ENCODE measurements around the gene FOXO6. TPM values are rescaled to one million over a fixed set of nuclear protein-coding genes. Genes with fewer than 3 reads are reported as not detected.

FOXO6 gene
- total RNA-seq, 6 experiments from 2014 or later: 0.12 to 0.55 (median 0.54) TPM; not detected in 3

DNA sequence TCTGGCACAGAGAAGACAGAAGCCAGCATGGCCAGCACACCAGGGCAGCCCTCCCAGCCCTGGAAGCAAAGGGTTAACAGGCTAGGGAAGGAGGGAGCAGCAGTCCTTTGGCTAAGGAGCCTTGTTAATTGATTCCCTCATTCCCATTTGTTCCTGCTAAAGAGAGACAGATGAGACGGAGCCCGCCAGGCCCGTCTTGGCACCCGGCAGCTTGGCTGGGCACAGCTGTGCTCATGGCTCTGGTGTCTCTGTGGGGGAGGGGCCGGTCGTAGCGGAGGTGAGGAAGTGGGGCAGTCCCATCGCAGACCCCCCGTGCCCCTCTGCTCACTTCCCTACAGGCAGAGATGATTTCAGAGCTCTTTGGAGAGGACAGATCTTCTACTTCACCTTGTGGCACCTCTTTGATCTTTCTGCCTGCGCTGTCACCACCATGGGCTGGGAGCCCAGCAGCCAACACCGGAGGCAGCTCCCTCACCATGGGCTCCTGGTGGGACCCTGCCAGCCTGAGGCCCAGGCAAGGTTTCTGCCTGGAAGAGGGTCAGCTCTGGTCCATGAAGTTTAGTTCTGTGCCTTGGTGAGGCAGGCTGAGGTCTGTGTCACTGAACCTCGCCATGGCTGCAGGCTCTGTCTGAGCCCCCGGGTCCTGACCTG is 38.0 kb downstream of the FOXO6 start:
- H3K27ac ChIP-seq: no peak overlapping the region
- ATAC-seq (no peak), DNase-seq (no peak)

DNA sequence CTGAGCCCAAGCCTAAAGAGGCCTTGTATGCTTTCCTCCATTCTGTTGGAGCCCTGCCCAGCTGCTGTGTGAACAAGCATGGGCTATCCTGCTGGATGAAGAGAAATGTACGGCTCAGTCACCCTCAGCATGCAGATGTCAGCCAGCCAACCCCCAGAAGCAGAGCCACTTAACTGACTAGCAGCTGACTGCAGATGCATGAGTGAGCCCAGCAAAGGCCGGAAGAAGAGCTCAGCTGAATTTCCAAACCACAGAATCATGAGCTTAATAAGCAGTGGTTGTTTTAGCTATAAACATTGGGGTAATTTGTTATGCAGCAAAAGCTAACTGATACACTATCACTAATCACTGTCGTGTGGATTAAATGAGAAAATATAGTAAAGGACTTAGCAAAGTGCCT is 39.0 kb downstream of the FOXO6 start:
- DNase-seq: no peak
- Histone ChIP-seq H3K9me3 (no peaks in the 10 kb centered on the region), H3K36me3 (no peaks in the 10 kb centered on the region), H3K4me1 (no peaks in the 10 kb centered on the region), H3K27ac (no peak overlapping the region), H3K27me3 (no peaks in the 10 kb centered on the region), H3K4me3 (no peak overlapping the region)
- TF ChIP-seq, protein P1, sequence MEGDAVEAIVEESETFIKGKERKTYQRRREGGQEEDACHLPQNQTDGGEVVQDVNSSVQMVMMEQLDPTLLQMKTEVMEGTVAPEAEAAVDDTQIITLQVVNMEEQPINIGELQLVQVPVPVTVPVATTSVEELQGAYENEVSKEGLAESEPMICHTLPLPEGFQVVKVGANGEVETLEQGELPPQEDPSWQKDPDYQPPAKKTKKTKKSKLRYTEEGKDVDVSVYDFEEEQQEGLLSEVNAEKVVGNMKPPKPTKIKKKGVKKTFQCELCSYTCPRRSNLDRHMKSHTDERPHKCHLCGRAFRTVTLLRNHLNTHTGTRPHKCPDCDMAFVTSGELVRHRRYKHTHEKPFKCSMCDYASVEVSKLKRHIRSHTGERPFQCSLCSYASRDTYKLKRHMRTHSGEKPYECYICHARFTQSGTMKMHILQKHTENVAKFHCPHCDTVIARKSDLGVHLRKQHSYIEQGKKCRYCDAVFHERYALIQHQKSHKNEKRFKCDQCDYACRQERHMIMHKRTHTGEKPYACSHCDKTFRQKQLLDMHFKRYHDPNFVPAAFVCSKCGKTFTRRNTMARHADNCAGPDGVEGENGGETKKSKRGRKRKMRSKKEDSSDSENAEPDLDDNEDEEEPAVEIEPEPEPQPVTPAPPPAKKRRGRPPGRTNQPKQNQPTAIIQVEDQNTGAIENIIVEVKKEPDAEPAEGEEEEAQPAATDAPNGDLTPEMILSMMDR (IDR thresholded peaks at IDR 0.05): no peak
- no peak for TF ChIP-seq POLR2A (IDR thresholded peaks at IDR 0.05)
- 85% methylated on average over 2 of the region's 3 CpGs for WGBS (ENCODE audit: insufficient coverage, low coverage, low lambda C conversion rate, missing lambda C conversion rate)
- intact Hi-C loops (cut with DNase I): no loop called here
- ATAC-seq: no peak

More for the DNA sequence above, 38.0 kb downstream of the FOXO6 start:
- Histone ChIP-seq H3K4me1 (no peaks in the 10 kb centered on the region), H3K4me3 (no peak overlapping the region), H3K9me3 (no peaks in the 10 kb centered on the region), H3K27me3 (no peaks in the 10 kb centered on the region), H3K36me3 (no peaks in the 10 kb centered on the region)
- WGBS (ENCODE audit: insufficient coverage, low coverage, low lambda C conversion rate, missing lambda C conversion rate): 14% methylated on average over 5 of the region's 13 CpGs
- TF ChIP-seq, protein P1 (IDR thresholded peaks at IDR 0.05): no peak
- TF ChIP-seq POLR2A (IDR thresholded peaks at IDR 0.05): no peak
- intact Hi-C loops (cut with DNase I): no loop called here

DNA sequence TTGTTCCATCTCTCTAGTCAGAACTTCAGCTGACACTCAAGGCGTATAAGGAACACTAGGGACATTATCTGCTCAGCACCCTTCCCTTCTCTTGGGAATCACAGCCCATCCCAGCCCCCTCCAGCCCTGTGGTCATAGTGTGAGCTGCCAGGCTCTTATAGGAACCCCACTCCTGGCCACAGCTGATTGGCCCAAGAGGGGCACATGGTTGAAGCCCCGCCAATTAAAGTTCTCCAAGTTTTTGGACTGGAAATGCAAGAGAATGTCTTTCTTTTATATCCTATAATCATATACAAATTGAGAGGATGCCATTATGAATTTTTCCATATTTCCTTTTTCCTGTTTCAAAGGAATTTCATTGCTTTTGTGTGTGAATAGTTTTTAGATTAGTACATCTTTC is 40.7 kb downstream of the FOXO6 start:
- H3K27me3 ChIP-seq: no peaks in the 10 kb centered on the region
- DNase-seq (no peak), ATAC-seq (no peak)
- no peak overlapping the region for H3K27ac ChIP-seq
- H3K4me3 ChIP-seq: no peak overlapping the region
- 80% methylated on average over 2 of the region's 2 CpGs for WGBS (ENCODE audit: insufficient coverage, low coverage, low lambda C conversion rate, missing lambda C conversion rate)
- H3K9me3 ChIP-seq: no peaks in the 10 kb centered on the region
- no peaks in the 10 kb centered on the region for H3K4me1 ChIP-seq
- intact Hi-C loops (cut with DNase I): no loop called here
- no peaks in the 10 kb centered on the region for H3K36me3 ChIP-seq
- TF ChIP-seq POLR2A (IDR thresholded peaks at IDR 0.05): no peak
- TF ChIP-seq, protein P1 (IDR thresholded peaks at IDR 0.05): no peak

DNA sequence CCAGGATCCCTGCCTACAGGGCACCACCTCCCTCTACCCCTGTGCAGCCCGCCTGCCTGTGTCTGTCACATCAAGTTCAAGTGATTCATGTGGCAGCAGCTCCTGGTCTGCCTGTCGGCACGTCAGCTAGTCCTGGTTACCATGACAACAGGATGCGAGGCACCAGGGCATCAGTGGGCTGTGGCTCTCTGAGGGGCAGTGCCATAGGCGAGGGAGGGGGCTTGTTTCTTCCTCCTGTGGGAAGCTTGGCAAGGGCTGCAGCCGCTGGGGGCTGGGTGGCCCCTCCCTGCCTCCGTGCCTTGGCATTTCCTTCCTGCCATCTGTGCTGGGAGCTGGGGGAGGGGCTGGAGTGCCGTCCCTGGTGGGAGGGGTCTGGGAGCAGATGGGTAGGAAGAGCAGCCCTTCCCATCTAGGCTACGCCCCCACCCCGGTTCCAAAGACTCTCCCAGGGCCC is 43.1 kb downstream of the FOXO6 start:
- Histone ChIP-seq H3K27ac (no peak overlapping the region), H3K9me3 (no peaks in the 10 kb centered on the region), H3K27me3 (no peaks in the 10 kb centered on the region), H3K36me3 (no peaks in the 10 kb centered on the region), H3K4me3 (no peak overlapping the region), H3K4me1 (no peaks in the 10 kb centered on the region)
- no peak for TF ChIP-seq POLR2A (IDR thresholded peaks at IDR 0.05)
- TF ChIP-seq, protein P1 (IDR thresholded peaks at IDR 0.05): no peak
- ATAC-seq (no peak), DNase-seq (no peak)
- intact Hi-C loops (cut with DNase I): no loop called here
- WGBS (ENCODE audit: insufficient coverage, low coverage, low lambda C conversion rate, missing lambda C conversion rate): 0% methylated on average over 5 of the region's 10 CpGs

Measured in right lobe of liver (tissue), 6 donors.